HG02938 (cell line): ENCODE data around the gene HAPLN2.

ENCODE experiments used
- ATAC-seq: cut with Tn5 transposase; IDR thresholded peaks from one replicate; pipeline ENCODE4 v1.9.1; 2021; ENCODE audit warnings: mild to moderate bottlenecking, moderate library complexity; ENCODE audit not compliant: unreplicated experiment

Gene HAPLN2

GRCh38 chr1:156643778-156644092 is 24.5 kb downstream of the HAPLN2 start:
- ATAC-seq = no peak

GRCh38 chr1:156644146-156644545 is 24.9 kb downstream of the HAPLN2 start:
- no peak for ATAC-seq

- ATAC-seq = no peak
Observed at GRCh38 chr1:156644640-156645039, 25.4 kb downstream of the HAPLN2 start.

- no peak for ATAC-seq
Observed at GRCh38 chr1:156645056-156645455, 25.8 kb downstream of the HAPLN2 start.

GRCh38 chr1:156645666-156646065 is 26.5 kb downstream of the HAPLN2 start:
- no peak for ATAC-seq

GRCh38 chr1:156646738-156647211 is 27.6 kb downstream of the HAPLN2 start:
- ATAC-seq = no peak

- no peak for ATAC-seq
Observed at GRCh38 chr1:156647351-156647750, 28.1 kb downstream of the HAPLN2 start.

GRCh38 chr1:156648496-156648895 is 29.3 kb downstream of the HAPLN2 start:
- ATAC-seq = no peak

GRCh38 chr1:156648951-156649350 is 29.7 kb downstream of the HAPLN2 start:
- ATAC-seq = no peak

- no peak for ATAC-seq
Observed at GRCh38 chr1:156652131-156652991, 33.1 kb downstream of the HAPLN2 start.

GRCh38 chr1:156652992-156653355 is 33.8 kb downstream of the HAPLN2 start:
- ATAC-seq = no peak

- ATAC-seq = no peak
Observed at GRCh38 chr1:156654700-156655099, 35.5 kb downstream of the HAPLN2 start.

- no peak for ATAC-seq
Observed at GRCh38 chr1:156655151-156655903, 36.1 kb downstream of the HAPLN2 start.

GRCh38 chr1:156655904-156656516 is 36.8 kb downstream of the HAPLN2 start:
- no peak for ATAC-seq

- no peak for ATAC-seq
Observed at GRCh38 chr1:156656806-156657740, 37.9 kb downstream of the HAPLN2 start.

GRCh38 chr1:156657741-156658319 is 38.6 kb downstream of the HAPLN2 start:
- ATAC-seq = no peak

GRCh38 chr1:156658496-156658895 is 39.3 kb downstream of the HAPLN2 start:
- ATAC-seq = no peak

- ATAC-seq = no peak
Observed at GRCh38 chr1:156658945-156659574, 39.8 kb downstream of the HAPLN2 start.

- no peak for ATAC-seq
Observed at GRCh38 chr1:156659661-156659987, 40.4 kb downstream of the HAPLN2 start.
